ENCODE results near the gene SPINK7.
"Not testable (repeated sequence)": the region's sequence is repeated elsewhere in the genome, so short reads cannot be mapped to it uniquely, and the experiment has no call there.

SPINK7 gene

DNA sequence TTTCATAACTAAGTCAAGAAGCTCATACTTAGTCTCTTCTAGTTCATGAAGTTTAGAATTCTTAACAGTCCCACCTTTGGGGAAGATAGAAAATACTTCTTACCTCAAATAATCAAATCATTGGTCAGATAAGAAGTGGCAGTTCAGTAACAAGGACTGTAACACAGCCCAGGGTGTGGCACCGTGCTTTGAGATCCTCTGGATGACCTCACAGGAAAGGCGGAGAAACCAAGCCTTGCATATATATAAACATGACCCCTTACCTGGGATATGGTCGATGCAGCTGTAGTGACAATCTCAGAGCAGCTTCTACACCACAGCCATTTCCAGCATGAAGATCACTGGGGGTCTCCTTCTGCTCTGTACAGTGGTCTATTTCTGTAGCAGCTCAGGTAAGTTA is at the start of gene SPINK7:
TSS of gene SPINK7 (plus strand) at position 271 of the 400 bp plus-strand sequence. CDS start at position 332, 61 bp downstream.
- H3K4me3 ChIP-seq (ENCODE audit: low read depth, low read length), result no peak within 1 kb of the TSS
- no peak for DNase-seq (ENCODE audit: low read depth)
- TF ChIP-seq, protein P1, sequence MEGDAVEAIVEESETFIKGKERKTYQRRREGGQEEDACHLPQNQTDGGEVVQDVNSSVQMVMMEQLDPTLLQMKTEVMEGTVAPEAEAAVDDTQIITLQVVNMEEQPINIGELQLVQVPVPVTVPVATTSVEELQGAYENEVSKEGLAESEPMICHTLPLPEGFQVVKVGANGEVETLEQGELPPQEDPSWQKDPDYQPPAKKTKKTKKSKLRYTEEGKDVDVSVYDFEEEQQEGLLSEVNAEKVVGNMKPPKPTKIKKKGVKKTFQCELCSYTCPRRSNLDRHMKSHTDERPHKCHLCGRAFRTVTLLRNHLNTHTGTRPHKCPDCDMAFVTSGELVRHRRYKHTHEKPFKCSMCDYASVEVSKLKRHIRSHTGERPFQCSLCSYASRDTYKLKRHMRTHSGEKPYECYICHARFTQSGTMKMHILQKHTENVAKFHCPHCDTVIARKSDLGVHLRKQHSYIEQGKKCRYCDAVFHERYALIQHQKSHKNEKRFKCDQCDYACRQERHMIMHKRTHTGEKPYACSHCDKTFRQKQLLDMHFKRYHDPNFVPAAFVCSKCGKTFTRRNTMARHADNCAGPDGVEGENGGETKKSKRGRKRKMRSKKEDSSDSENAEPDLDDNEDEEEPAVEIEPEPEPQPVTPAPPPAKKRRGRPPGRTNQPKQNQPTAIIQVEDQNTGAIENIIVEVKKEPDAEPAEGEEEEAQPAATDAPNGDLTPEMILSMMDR (IDR thresholded peaks at IDR 0.05; ENCODE audit: low read depth, low read length, missing control alignments), result no peak

DNA sequence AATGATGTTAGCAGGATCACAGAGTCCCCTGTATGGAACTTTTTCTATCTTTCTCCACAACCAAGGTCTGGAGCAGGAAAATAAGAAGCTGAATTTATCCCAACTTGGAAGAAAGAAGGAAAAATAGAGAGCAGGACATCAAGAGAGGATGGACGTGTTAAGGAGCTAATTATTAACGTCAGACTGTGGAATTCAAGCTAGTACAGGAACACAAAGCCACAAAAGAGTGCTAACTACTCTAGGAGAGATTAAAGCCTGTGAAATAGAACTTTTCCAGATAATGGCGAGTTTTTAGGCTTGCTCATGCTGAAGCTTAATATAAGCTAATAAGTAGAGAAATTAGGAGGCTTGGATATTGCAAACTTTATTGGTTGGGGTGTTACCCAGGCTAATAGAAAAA is 44.3 kb upstream of the SPINK7 start:
- TF ChIP-seq, protein P1 (IDR thresholded peaks at IDR 0.05; ENCODE audit: low read depth, low read length, missing control alignments), result no peak
- no peak overlapping the region for H3K4me3 ChIP-seq (ENCODE audit: low read depth, low read length)
- DNase-seq (ENCODE audit: low read depth), result no peak

DNA sequence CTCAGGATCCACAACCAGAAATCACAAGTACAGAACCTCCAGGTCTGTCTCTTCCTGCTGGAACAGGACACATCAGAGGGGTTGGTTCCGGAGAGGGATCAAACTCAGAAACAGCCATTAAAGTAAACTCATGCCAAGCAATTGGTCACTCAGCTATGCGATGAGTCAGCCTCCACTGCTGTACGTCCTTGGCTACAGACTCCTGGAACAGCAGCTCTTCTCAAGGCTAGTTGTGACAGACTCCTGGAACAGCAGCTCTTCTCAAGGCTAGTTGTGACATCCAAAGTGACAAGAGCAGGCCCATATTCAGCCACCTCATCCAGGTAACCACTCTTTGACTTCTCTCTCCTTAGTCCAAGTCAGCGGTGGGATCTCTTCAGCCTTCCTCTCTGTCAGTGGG is 43.7 kb upstream of the SPINK7 start, which contains the start of gene SPINK13:
TSS of gene SPINK13 (plus strand) at position 229 of the 400 bp plus-strand sequence. CDS start 1,279 bp downstream, outside the sequence.
- TF ChIP-seq, protein P1 (IDR thresholded peaks at IDR 0.05; ENCODE audit: low read depth, low read length, missing control alignments), result no peak
- H3K4me3 ChIP-seq (ENCODE audit: low read depth, low read length), result no peak within 1 kb of the TSS
- no peak for DNase-seq (ENCODE audit: low read depth)

DNA sequence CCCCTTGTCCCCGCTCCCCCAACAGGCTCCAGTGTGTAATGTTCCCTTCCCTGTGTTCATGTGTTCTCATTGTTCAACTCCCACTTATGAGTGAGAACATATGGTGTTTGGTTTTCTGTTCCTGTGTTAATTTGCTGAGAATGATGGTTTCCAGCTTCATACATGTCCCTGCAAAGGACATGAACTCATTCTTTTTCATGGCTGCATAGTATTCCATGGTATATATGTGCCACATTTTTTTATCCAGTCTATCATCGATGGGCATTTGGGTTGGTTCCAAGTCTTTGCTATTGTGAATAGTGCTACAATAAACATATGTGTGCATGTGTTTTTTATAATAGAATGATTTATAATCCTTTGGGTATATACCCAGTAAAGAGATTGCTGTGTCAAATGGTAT is 37.1 kb upstream of the SPINK7 start:
- not testable (repeated sequence) for H3K4me3 ChIP-seq (ENCODE audit: low read depth, low read length); DNase-seq (ENCODE audit: low read depth)

DNA sequence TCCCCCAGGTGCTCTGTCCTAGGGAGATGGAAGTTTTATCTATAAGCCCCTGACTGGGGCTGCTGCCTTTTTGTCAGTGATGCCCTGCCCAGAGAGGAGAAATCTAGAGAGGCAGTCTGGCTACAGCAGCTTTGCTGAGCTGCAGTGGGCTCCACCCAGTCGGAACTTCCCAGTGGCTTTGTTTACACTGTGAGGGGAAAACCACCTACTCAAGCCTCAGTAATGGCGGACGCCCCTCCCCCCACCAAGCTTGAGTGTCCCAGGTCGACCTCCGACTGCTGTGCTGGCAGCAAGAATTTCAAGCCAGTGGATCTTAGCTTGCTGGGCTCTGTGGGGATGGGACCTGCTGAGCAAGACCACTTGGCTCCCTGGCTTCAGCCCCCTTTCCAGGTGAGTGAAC is 31.3 kb upstream of the SPINK7 start:
- DNase-seq (ENCODE audit: low read depth); H3K4me3 ChIP-seq (ENCODE audit: low read depth, low read length): not testable (repeated sequence)

DNA sequence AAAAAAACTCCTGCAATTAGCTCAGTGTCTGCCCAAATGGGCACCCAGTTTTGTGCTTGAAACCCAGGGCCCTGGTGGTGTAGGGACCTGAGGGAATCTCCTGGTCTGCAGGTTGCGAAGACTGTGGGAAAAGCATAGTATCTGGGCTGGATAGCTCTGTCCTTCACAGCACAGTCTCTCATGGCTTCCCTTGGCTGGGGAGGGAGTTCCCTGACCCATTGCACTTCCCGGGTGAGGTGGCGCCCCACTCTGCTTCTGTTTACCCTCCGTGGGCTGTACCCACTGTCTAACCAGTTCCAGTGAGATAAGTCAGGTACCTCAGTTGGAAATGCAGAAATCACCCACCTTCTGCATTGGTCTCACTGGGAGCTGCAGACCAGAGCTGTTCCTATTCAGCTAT is 30.9 kb upstream of the SPINK7 start:
- not testable (repeated sequence) for DNase-seq (ENCODE audit: low read depth); H3K4me3 ChIP-seq (ENCODE audit: low read depth, low read length)

DNA sequence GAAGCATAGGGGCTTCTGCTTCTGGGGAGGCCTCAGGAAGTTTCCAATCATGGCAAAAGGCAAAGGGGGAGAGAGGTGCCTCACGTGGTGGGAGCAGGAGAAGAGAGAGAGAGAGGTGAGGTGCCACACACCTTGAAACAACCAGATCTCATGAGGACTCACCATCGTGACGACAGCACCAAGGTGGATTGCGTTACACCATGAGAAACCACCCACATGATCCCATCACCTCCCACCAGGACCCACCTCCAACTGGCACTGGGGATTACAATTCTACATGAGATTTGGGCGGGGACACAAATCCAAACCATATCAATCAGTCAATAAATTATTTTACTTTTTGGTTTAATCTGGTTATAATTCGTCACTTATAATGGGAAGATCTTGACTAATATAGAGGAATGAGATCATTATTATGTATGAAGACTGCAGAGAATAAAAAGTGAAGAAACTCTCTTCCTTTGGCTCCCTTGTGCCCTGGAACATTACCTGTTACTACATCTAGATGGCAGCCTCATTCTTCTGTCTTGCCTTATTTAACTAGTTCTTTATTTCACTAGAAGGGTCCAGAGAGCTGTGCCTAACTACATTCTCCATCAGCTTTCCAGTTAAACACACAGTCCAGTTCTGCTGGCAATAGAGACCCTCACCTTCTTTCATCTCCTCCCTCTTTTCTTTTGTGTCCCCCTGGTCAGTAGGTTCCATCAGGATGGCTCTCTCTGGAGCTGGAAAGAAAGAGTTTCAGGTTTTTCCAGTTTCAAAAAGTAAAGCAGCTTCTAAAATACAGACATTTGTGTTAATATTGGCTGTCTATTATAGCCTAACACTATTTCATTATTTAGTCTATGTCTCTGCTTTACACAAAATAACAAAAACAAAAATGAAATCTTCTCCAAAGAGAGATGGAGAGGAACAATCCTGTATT is 21.7 kb upstream of the SPINK7 start:
- H3K4me3 ChIP-seq (ENCODE audit: low read depth, low read length), result no peak overlapping the region
- no peak for DNase-seq (ENCODE audit: low read depth)
- TF ChIP-seq, protein P1 (IDR thresholded peaks at IDR 0.05; ENCODE audit: low read depth, low read length, missing control alignments), result peak; percentile 33

DNA sequence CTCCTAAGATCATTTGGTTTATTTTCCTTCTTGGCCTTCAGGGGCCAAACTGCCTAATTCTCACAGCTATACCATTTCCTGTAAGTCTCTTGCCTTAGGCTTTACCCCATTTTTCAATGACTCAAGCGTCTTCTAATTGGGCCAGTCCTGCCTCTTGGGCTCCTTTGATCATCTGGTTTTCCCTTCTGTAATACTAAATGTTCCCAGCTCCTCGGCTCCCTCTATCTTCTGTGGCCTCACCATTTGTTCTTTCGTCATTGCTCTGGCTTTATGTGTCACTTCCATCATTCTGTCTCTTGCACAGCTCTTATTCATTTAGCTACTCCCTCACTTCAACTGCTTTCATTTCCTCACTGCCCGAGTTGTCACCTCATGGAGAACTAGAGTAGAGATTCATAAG is 14.5 kb upstream of the SPINK7 start:
- DNase-seq (ENCODE audit: low read depth), result no peak
- TF ChIP-seq, protein P1 (IDR thresholded peaks at IDR 0.05; ENCODE audit: low read depth, low read length, missing control alignments), result no peak

More for the DNA sequence above, 14.5 kb upstream of the SPINK7 start:
- no peak overlapping the region for H3K4me3 ChIP-seq (ENCODE audit: low read depth, low read length)
